Stimulated activated CD8-positive, alpha-beta memory T cell treated with anti-CD3 and anti-CD28 coated beads, Interleukin-7, amount 100 ng/mL, for 48 hours (primary cell): Measurements from ENCODE around the gene ANO7.

ENCODE experiments used
- DNase-seq, 2 donors: peaks; one replicate each; pipeline ENCODE4 v3.0.0-alpha.2; 2020; ENCODE audit warnings: low read depth in 1 of 2; ENCODE audit errors: extremely low read depth in 1 of 2

Gene ANO7

GRCh38 chr2:241226723-241227572, 38.5 kb downstream of the ANO7 start:
- no peak for DNase-seq

- no peak for DNase-seq
Observed at GRCh38 chr2:241227594-241227993, 39.1 kb downstream of the ANO7 start.

GRCh38 chr2:241228081-241228859, 39.8 kb downstream of the ANO7 start:
- DNase-seq = no peak

GRCh38 chr2:241228860-241229516, 40.5 kb downstream of the ANO7 start:
- DNase-seq = no peak

- DNase-seq = no peak
Observed at GRCh38 chr2:241229563-241230401, 41.3 kb downstream of the ANO7 start.

GRCh38 chr2:241230435-241230834, 42.0 kb downstream of the ANO7 start:
- DNase-seq = no peak

GRCh38 chr2:241232736-241233575, 44.5 kb downstream of the ANO7 start:
- no peak for DNase-seq

GRCh38 chr2:241234066-241234790, 45.8 kb downstream of the ANO7 start:
- DNase-seq = no peak

GRCh38 chr2:241234962-241235740, 46.7 kb downstream of the ANO7 start:
- DNase-seq = no peak

- DNase-seq = no peak
Observed at GRCh38 chr2:241235859-241236593, 47.5 kb downstream of the ANO7 start.

- DNase-seq = no peak
Observed at GRCh38 chr2:241237047-241237446, 48.6 kb downstream of the ANO7 start.

- no peak for DNase-seq
Observed at GRCh38 chr2:241237949-241238371, 49.5 kb downstream of the ANO7 start.

- no peak for DNase-seq
Observed at GRCh38 chr2:241238693-241239198, 50.3 kb downstream of the ANO7 start.

GRCh38 chr2:241239552-241240202, 51.2 kb downstream of the ANO7 start:
- no peak for DNase-seq

GRCh38 chr2:241240320-241241004, 52.0 kb downstream of the ANO7 start:
- no peak for DNase-seq

GRCh38 chr2:241241669-241242068, 53.2 kb downstream of the ANO7 start:
- DNase-seq = no peak
